Retinal pigment epithelial cell (primary cell): ENCODE data around the gene PHB1.
A peak's percentile ranks its signal among the peaks of the same experiment; 100 is the strongest.

Experiments used
- DNase-seq: peaks from one replicate; pipeline ENCODE4 v3.0.0-alpha.2; 2010; ENCODE audit warnings: low read depth
- H3K4me3 ChIP-seq: 2 replicates; pipeline ENCODE4 v1.5.1; 2011; ENCODE audit warnings: mild to moderate bottlenecking, low read length, control low read depth, moderate library complexity
- TF ChIP-seq, protein P1 (sequence below): conservative IDR thresholded peaks from 2 replicates; pipeline ENCODE4 v1.5.1; 2011; ENCODE audit warnings: low read depth, low read length, control low read depth, inconsistent platforms

The PHB1 gene

DNA sequence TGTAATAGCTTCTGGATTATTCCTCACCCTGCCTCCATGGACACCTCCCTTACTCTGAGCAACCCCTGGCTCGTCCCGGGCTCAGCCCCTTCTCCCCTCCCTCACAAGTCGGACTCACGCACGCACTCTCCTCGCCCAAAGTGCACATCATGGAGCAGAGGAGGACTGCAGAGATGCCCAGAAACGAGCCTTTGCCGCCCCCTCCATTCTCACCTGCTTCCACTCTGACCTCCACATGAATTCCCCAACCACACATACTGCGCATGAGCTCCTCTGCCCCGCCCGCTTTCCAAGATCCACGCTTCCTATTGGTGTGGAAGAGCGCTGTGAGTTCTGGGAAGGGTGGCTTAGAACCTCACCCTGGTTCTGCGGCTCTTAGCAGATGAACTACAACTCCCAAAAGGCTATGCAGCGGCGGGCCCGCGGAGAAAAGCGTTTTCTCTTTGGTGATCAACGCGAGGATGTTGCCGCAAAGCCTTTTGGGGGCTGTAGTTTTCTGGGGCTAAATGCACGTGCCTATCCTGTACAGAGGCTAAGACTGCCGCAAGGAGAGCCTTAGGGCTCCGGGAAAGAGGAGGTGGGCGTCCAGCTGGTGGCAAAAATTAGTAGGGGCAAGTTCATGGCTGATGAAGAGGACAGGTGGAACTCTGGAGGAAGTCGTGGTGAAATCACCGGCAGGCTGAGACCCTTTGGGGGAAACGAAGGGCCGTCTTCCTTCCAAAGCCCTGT, at the start of gene PHB1:
TSS of gene PHB1 (minus strand) at position 261 of the 729 bp plus-strand sequence. CDS start 1,618 bp downstream, outside the sequence.
- DNase-seq, result peak; percentile 91
- peak within 1 kb of the TSS; percentile 99 for H3K4me3 ChIP-seq
- TF ChIP-seq, protein P1, sequence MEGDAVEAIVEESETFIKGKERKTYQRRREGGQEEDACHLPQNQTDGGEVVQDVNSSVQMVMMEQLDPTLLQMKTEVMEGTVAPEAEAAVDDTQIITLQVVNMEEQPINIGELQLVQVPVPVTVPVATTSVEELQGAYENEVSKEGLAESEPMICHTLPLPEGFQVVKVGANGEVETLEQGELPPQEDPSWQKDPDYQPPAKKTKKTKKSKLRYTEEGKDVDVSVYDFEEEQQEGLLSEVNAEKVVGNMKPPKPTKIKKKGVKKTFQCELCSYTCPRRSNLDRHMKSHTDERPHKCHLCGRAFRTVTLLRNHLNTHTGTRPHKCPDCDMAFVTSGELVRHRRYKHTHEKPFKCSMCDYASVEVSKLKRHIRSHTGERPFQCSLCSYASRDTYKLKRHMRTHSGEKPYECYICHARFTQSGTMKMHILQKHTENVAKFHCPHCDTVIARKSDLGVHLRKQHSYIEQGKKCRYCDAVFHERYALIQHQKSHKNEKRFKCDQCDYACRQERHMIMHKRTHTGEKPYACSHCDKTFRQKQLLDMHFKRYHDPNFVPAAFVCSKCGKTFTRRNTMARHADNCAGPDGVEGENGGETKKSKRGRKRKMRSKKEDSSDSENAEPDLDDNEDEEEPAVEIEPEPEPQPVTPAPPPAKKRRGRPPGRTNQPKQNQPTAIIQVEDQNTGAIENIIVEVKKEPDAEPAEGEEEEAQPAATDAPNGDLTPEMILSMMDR, result no peak

DNA sequence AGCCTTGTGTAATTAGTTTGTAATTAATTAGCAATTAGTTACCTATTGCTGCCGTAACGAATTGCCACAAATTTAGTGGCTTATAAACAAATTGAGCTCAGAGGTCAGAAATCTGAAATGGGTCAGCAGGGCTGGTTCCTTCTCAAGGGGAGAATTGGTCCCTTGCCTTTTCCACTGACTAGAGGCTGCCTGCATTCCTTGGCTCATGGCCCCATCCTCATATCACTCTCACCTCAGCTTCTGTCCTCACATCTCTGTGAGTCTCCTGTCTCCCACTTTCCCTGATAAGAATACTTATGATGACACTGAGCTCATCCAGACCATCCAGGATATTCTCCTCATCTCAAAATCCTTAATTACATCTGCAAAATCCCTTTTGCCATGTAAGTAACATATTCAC, 49.4 kb upstream of the PHB1 start:
- no peak overlapping the region for H3K4me3 ChIP-seq
- DNase-seq, result no peak
- TF ChIP-seq, protein P1, result no peak

DNA sequence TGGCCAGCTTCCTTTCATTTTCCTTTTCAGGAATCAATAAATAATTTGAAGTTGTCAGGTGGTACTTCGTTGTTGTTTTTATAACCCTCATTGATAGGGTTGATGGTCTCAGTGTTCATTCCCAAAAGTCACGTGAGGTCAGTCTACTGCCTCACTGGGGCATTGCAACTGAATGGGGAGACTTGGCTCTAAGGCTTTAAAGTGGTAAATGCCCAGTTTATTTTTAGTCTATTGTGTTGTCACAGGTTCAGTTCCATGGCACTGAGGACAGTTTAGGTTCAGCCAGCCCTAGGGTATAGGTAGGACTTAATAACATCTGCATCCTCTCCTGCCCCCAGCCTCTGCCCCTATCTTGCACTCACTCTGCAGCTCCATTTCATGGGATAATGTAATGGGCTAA, 46.9 kb upstream of the PHB1 start:
- DNase-seq, result no peak
- no peak overlapping the region for H3K4me3 ChIP-seq
- TF ChIP-seq, protein P1, result no peak

DNA sequence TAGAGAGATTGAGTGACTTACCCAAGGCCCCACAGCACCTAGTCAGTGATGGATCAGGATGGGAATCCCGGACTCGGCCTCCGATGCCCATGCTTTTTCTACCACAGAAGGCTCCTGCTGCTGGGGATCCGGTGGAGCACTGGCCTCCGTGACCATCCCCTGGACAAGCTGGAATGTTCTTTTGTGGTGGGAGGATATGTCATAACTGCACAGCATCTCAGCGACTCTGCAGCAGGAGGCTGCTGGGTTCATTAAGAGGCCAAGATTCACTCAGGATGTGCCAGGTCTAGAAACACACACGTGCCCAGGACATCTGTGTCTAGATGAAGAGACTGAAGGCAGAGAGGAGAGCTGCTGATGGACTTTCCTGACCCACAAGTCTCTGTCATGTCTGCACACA, 45.7 kb upstream of the PHB1 start:
- no peak overlapping the region for H3K4me3 ChIP-seq
- DNase-seq, result no peak
- TF ChIP-seq, protein P1, result no peak

DNA sequence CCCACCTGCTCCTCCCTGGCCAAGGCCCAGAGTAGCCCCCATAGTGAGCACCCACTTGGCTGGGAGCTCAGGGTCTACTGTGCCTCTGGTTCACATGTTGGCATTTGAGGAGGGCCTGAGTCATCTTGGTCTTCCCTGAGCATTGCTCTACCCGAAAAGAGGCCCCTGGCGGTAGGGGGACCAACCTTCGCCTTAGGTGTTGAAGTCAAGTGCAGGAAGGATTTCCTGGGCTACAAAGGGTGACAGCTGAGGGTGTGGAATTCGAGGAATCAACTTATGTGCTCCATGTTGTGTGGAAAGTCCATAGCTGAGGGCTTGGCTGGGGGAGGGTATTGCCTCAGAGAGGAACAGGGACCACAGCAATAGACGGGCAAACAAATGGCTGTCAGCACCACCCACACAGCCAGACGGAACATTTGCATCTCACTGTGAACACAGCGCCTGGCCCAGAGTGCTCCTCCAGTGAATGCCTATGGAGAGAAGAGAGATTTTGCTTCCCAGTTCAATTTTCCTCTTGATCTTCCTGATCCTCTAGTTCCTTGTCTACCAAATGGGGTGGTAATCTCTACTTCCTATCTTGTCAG, 44.8 kb upstream of the PHB1 start:
- no peak for DNase-seq
- no peak overlapping the region for H3K4me3 ChIP-seq
- TF ChIP-seq, protein P1, result no peak

DNA sequence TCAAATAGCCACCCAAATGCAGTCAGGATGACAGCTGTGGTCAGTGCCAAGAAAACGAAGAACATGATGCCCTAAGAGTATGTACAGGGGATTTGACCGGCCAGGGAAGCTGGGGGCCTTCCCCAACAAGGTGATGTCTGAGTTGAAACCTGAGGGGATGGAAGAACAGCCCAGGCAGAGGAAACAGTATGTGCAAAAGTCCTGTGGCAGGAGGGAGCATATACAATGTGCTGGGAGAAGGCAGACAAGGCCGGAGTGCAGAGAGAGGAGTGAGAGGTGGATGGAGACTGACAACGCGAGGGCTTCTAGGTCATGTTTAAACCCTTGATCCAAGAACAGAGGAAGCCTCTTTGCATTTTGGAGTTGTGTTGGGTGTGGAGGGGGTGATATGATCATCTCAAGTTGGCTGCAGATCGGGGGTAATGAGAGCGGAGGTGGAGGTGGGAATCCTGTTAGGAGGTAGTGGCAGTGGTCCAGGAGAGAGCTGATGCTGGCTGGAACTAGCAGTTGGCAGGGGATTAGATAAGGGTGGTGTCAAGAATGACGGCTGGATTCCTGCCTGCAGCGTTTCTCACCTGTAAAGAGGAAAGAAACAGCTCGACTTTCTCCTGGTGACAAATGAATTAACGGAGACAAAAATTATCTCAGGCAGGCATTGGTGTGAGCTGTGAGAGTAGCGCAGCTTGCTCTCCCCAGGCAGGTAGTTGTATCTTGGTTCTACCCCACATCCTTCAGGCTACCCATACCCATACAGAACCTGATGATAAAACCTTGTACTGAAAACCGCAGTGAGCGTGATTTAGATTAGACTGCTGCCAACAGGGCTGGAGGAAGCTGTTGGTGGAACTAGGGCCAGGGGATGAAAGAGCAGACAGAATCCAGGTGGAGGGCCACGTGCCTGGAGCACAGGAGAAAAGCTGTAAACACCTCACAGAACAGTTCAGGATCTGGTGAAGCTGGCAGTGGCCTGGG, 43.2 kb upstream of the PHB1 start:
- H3K4me3 ChIP-seq, result no peak overlapping the region
- DNase-seq, result no peak
- TF ChIP-seq, protein P1, result no peak
